K562 (cell line): Measurements from ENCODE around the gene TBC1D7. TPM values are rescaled to one million over a fixed set of nuclear protein-coding genes. Genes with fewer than 3 reads are reported as not detected.

Experiments
- BACH1 ChIP-seq: fragments of 200-800 bp; sonication (Bioruptor generic); IDR thresholded peaks from 2 replicates; pipeline ENCODE4 v1.6.1; 2016; ENCODE audit warnings: missing genetic modification characterization, missing compliant biosample characterization
- CBFA2T3 ChIP-seq: fragments of 450-650 bp; IDR thresholded peaks from 2 replicates; pipeline ENCODE4 v1.6.1; 2017
- DMBX1 ChIP-seq: fragments of 250-450 bp; sonication (Bioruptor Pico); IDR thresholded peaks from 2 replicates; pipeline ENCODE4 v1.8.0; 2022; ENCODE audit warnings: inconsistent platforms, mild to moderate bottlenecking, moderate library complexity, borderline replicate concordance
- HIVEP1 ChIP-seq: fragments of 250-450 bp; sonication (Bioruptor Pico); IDR thresholded peaks from 2 replicates; pipeline ENCODE4 v1.4.0; 2020; ENCODE audit warnings: mild to moderate bottlenecking
- KLF16 ChIP-seq: IDR thresholded peaks from 2 replicates; pipeline ENCODE4 v1.6.1; 2016; ENCODE audit warnings: antibody characterized with exemption
- MNT ChIP-seq, 2 experiments: fragments of 450-650 bp; conservative IDR thresholded peaks; 2 replicates each; pipeline ENCODE4 v1.6.1; 2017; ENCODE audit warnings: mild to moderate bottlenecking in 2 of 2, moderate library complexity in 2 of 2
- MYNN ChIP-seq, 2 experiments: sonication (generic); formaldehyde crosslinking in 1 of 2; IDR thresholded peaks; 2 replicates each; pipeline versions ENCODE4 v1.5.0 to v1.6.1; 2016 to 2020; ENCODE audit warnings: antibody characterized with exemption in 1 of 2, missing genetic modification reagents in 1 of 2
- NEUROD1 ChIP-seq: fragments of 150-350 bp; IDR thresholded peaks from 2 replicates; pipeline ENCODE4 v1.6.1; 2014; ENCODE audit warnings: borderline replicate concordance, low read length, low read depth; ENCODE audit not compliant: partially characterized antibody
- NR2C1 ChIP-seq, 2 experiments: fragments of 450-650 bp; IDR thresholded peaks; 2 replicates each; pipeline ENCODE4 v1.6.1; 2017; ENCODE audit warnings: mild to moderate bottlenecking in 2 of 2, antibody characterized with exemption in 1 of 2, inconsistent platforms in 1 of 2, missing compliant biosample characterization in 1 of 2, missing genetic modification characterization in 1 of 2
- POLR2AphosphoS5 ChIP-seq: IDR thresholded peaks from 2 replicates; pipeline ENCODE4 v1.6.1; 2011; ENCODE audit warnings: mild to moderate bottlenecking, low read depth, low read length, moderate library complexity; ENCODE audit not compliant: control insufficient read depth, insufficient read depth
- RAD21 ChIP-seq, 2 experiments: fragments of 250-450 bp in 1 of 2; fragments of 450-650 bp in 1 of 2; sonication (Bioruptor Pico) in 1 of 2; formaldehyde crosslinking in 1 of 2; IDR thresholded peaks in 1 of 2; conservative IDR thresholded peaks in 1 of 2; 2 replicates each; pipeline versions ENCODE4 v1.4.0 to v1.8.0; 2020 to 2022; ENCODE audit warnings: mild to moderate bottlenecking in 2 of 2, moderate library complexity in 1 of 2
- RNF2 ChIP-seq: sonication (generic); IDR thresholded peaks from 2 replicates; pipeline ENCODE4 v1.6.1; 2016
- SAFB ChIP-seq: fragments of 200-400 bp; formaldehyde crosslinking; IDR thresholded peaks from 2 replicates; pipeline ENCODE4 v1.6.1; 2017; ENCODE audit warnings: low read depth, low read length, borderline replicate concordance
- SMAD4 ChIP-seq: fragments of 250-450 bp; sonication (Bioruptor Pico); conservative IDR thresholded peaks from 2 replicates; pipeline ENCODE4 v1.8.0; 2021; ENCODE audit warnings: inconsistent platforms, mild to moderate bottlenecking, moderate library complexity
- TBL1XR1 ChIP-seq, 2 experiments: IDR thresholded peaks; 2 replicates each; pipeline ENCODE4 v1.6.1; 2012; ENCODE audit warnings: improper control_type of control experiment in 2 of 2, low read length in 2 of 2, mild to moderate bottlenecking in 1 of 2
- THRB ChIP-seq: fragments of 450-650 bp; formaldehyde crosslinking; conservative IDR thresholded peaks from 2 replicates; pipeline ENCODE4 v1.4.0; 2022; ENCODE audit warnings: mild to moderate bottlenecking, missing genetic modification characterization
- ZMIZ1 ChIP-seq, 2 experiments: fragments of 150-350 bp in 1 of 2; IDR thresholded peaks; 2 replicates each; pipeline ENCODE4 v1.6.1; 2012 to 2016; ENCODE audit warnings: low read depth in 2 of 2, low read length in 2 of 2, mild to moderate bottlenecking in 1 of 2, moderate library complexity in 1 of 2
- ZNF134 ChIP-seq: fragments of 250-450 bp; sonication (Bioruptor Pico); conservative IDR thresholded peaks from 2 replicates; pipeline ENCODE4 v1.4.0; 2020
- ZNF584 ChIP-seq: fragments of 200-800 bp; sonication (Bioruptor generic); IDR thresholded peaks from 2 replicates; pipeline ENCODE4 v1.6.1; 2016; ENCODE audit warnings: low read depth, mild to moderate bottlenecking, missing genetic modification characterization, missing compliant biosample characterization
- ZNF695 ChIP-seq: fragments of 450-650 bp; formaldehyde crosslinking; IDR thresholded peaks from 2 replicates; pipeline ENCODE4 v1.4.0; 2020; ENCODE audit warnings: mild to moderate bottlenecking, moderate library complexity
- polyA plus RNA-seq, 8 experiments: library from polyadenylated mRNA; depleted of rRNA in 4 of 8; stranded (reverse) in 5 of 8; unstranded in 3 of 8; fragments of >200 nt; fragmentation: Nextera tagmentation in 2 of 8; fragmentation: Illumina TruSeq in 1 of 8; extraction: Ambion mirVana in 2 of 8; extraction: Trizol in 1 of 8; gene quantifications; 2 replicates each; pipeline versions ENCODE4 v1.2.1 to v1.2.3, GENCODE V29; 2011 to 2014; ENCODE audit warnings: inconsistent platforms in 1 of 8, missing spikeins in 1 of 8
- total RNA-seq, 7 experiments: library from RNA; depleted of rRNA in 6 of 7; stranded (reverse); fragments of >200 nt in 6 of 7; fragmentation: Illumina TruSeq in 2 of 7; extraction: Trizol in 2 of 7; gene quantifications; 2 replicates each; pipeline versions ENCODE4 v1.2.1 to v1.2.3, GENCODE V29; 2011 to 2021; ENCODE audit warnings: low replicate concordance in 1 of 7

Gene TBC1D7
- total and polyA plus RNA-seq, 9 of the 15 experiments (the other 6 are each of a cell fraction or from before 2014, with no cell fraction given) = 49.4 to 107 (median 61.1) TPM

- TF ChIP-seq CBFA2T3 (peak; percentile 91), NR2C1 (IDR thresholded peaks at IDR 0.05) (no peak), NR2C1 (tag; IDR thresholded peaks at IDR 0.05) (peak; percentile 29; the same call in 1 of the 2 replicates), THRB (CRISPR knock-in tag) (no peak), MNT (conservative IDR thresholded peaks at IDR 0.05) (0 out of 4 replicates have a peak, but pooled peaks of 1 of the 2 experiments have one; percentile 30), ZMIZ1 (IDR thresholded peaks at IDR 0.05; ENCODE audit: low read depth in 2 of 2, low read length in 2 of 2) (peak in 1 of 2 experiments; percentile 83; a peak in 2 of 4 replicates), KLF16 (peak; percentile 87), HIVEP1 (0 out of 2 replicates have a peak, but pooled peaks have one; percentile 8), SMAD4 (CRISPR knock-in tag) (peak; percentile 92), ZNF695 (CRISPR knock-in tag) (0 out of 2 replicates have a peak, but pooled peaks have one; percentile 25), MYNN (IDR thresholded peaks at IDR 0.05) (peak; percentile 92), MYNN (CRISPR knock-in tag; IDR thresholded peaks at IDR 0.05) (no peak), ZNF134 (CRISPR knock-in tag) (0 out of 2 replicates have a peak, but pooled peaks have one; percentile 12), DMBX1 (peak; percentile 80; the same call in 1 of the 2 replicates), BACH1 (tag) (peak; percentile 80; the same call in 1 of the 2 replicates), SAFB (no peak), TBL1XR1 (IDR thresholded peaks at IDR 0.05; ENCODE audit: low read length in 2 of 2) (peak in 1 of 2 experiments; percentile 54; a peak in 1 of 4 replicates), NEUROD1 (peak; percentile 55), POLR2AphosphoS5 (peak; percentile 70), RAD21 (CRISPR knock-in tag; conservative IDR thresholded peaks at IDR 0.05 in 1 of 2, IDR thresholded peaks at IDR 0.05 in 1 of 2) (peak; percentile 8 to 33; a peak in 2 of 4 replicates), RNF2 (peak; percentile 97; the same call in 1 of the 2 replicates), ZNF584 (CRISPR knock-in tag) (0 out of 2 replicates have a peak, but pooled peaks have one; percentile 55)
Observed at GRCh38 chr6:13360671-13361540, 32.6 kb upstream of the TBC1D7 start (continued).
